Measurements from ENCODE around the gene HES1. TPM values are rescaled to one million over a fixed set of nuclear protein-coding genes. Genes with fewer than 3 reads are reported as not detected.
A peak's percentile ranks its signal among the peaks of the same experiment; 100 is the strongest.

HES1 gene
- total and polyA plus RNA-seq, 9 of the 15 experiments (the other 6 are each of a cell fraction or from before 2014, with no cell fraction given): 3.4 to 37.0 (median 19.3) TPM

DNA sequence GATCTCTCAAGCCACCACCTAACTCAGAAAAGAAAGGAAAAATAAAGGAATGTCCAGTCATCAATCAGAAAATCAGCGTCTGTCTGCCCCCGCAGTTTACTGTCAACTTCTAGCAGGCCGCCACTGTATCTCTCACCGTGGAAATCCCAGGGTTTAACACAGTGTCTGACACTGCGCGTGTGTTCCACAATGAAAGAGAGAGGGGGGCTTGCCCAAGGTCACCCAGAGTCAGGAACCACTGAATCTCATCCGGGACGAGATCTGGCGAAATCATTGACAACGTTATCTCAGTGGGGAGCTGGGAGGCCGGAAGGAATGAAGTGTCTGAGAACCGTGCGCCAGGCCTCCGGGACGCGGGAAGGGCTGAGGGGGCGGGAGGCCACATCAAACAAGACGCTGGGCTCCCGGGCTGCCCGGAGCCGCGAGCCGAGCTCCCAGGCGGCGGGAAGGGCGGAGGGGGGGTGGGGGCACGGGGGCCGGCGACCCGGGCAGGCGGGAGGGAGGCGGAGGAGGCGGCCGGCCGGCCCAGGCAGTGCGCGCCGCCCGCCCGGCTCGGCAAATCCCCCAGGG, 2.2 kb upstream of the HES1 start (continued):
- TF ChIP-seq RAD21 (CRISPR knock-in tag; conservative IDR thresholded peaks at IDR 0.05 in 1 of 2, IDR thresholded peaks at IDR 0.05 in 1 of 2): peak; percentile 14 to 21; a peak in 3 of 4 replicates
- TF ChIP-seq POLR2AphosphoS2 (IDR thresholded peaks at IDR 0.05; ENCODE audit: low read length): no peak
- peak; percentile 74 for TF ChIP-seq NFRKB (IDR thresholded peaks at IDR 0.05; ENCODE audit: low read depth)
- TF ChIP-seq FUS (optimal IDR thresholded peaks at IDR 0.05; ENCODE audit: low read depth, low read length): no peak
- TF ChIP-seq CTBP1 (IDR thresholded peaks at IDR 0.05; ENCODE audit: borderline replicate concordance): peak; percentile 36; the same call in 1 of the 2 replicates
- TF ChIP-seq, protein P1, sequence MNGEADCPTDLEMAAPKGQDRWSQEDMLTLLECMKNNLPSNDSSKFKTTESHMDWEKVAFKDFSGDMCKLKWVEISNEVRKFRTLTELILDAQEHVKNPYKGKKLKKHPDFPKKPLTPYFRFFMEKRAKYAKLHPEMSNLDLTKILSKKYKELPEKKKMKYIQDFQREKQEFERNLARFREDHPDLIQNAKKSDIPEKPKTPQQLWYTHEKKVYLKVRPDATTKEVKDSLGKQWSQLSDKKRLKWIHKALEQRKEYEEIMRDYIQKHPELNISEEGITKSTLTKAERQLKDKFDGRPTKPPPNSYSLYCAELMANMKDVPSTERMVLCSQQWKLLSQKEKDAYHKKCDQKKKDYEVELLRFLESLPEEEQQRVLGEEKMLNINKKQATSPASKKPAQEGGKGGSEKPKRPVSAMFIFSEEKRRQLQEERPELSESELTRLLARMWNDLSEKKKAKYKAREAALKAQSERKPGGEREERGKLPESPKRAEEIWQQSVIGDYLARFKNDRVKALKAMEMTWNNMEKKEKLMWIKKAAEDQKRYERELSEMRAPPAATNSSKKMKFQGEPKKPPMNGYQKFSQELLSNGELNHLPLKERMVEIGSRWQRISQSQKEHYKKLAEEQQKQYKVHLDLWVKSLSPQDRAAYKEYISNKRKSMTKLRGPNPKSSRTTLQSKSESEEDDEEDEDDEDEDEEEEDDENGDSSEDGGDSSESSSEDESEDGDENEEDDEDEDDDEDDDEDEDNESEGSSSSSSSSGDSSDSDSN (IDR thresholded peaks at IDR 0.05; ENCODE audit: borderline replicate concordance in 1 of 2, low read depth in 2 of 2, low read length in 2 of 2): 0 out of 4 replicates have a peak, but pooled peaks of 1 of the 2 experiments have one; percentile 47
- peak; percentile 50; the same call in 1 of the 2 replicates for TF ChIP-seq E2F3 (CRISPR knock-in tag; IDR thresholded peaks at IDR 0.05)
- TF ChIP-seq BHLHE40 (IDR thresholded peaks at IDR 0.05; ENCODE audit: low read length): peak; percentile 5; the same call in 1 of the 2 replicates
- TF ChIP-seq HNRNPUL1 (IDR thresholded peaks at IDR 0.05; ENCODE audit: low read length): no peak
- 0 out of 2 replicates have a peak, but pooled peaks have one; percentile 12 for TF ChIP-seq CBFA2T2 (conservative IDR thresholded peaks at IDR 0.05)
- TF ChIP-seq L3MBTL2 (IDR thresholded peaks at IDR 0.05): peak; percentile 46; the same call in 1 of the 2 replicates
